ENCODE measurements around the gene FIP1L1.

Gene FIP1L1

DNA sequence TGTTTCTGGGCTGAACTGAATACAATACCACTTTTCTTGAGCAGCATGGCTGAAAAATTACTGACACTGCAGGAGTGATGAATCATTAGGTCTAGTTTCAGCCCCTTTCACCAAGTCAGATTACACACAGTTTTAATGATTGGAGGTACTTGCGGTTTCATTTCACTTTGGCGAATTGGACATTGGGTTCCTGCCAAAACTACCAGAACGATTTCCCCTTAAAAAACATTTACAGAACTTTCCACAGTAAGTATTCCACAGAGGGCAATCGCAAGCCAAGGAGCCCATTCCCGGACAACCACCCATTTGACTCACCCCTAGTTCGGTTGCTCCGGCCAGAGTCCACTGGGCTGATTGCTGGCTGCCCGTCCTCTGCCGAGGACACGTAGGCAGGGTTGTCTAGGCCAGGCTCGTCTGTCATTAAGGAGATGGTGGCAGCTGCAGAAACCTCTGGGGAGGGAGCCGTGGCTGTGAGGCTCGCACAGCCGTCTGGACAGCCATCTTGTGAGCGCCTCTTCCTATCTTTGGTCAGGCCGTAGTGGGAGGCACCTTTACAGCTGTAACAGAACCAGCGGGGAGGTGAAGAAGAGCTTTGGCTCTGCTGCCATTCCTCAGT, 130.3 kb downstream of the FIP1L1 start:
- DNase-seq = no peak

DNA sequence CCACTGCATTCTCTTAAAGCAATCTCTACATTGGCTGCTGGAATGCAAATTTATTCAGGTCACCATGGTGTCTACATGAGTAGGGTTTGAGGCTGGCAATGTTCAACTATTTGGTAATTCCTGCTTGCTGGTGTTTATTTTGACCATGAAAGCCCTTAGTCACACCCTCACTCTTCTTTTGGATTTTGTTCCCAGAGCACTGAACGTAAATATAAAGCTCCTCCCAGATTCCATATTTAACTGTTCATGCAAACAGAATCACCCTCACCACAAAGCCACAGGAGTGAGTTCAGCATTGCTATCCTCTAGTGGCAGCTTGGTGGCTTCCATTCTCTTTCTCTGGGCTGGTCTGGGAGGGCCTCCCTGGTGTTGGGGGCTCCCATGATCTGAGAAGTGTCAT, 131.0 kb downstream of the FIP1L1 start:
- DNase-seq = no peak

DNA sequence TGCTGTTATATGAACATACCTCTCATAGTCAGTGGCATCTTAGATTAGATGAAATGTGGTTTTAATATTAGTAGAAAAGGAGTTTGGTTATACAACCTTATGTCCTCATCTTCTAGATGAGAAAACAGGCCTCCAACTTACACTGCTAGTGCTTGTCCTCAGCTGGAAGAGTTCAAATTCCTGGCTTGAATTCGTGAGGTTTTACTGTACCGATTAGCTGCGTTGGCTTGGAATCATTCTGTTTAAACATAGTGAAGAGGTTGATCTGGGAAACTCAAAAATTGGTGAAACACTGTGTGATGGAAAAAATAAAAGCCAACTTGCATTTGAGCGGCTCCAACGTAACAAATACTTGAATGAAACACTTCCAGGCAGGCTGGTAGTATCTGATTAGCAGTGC, 132.9 kb downstream of the FIP1L1 start:
- DNase-seq = no peak

Measured in stimulated activated CD8-positive, alpha-beta memory T cell treated with anti-CD3 and anti-CD28 coated beads, Interleukin-4, amount 100 ng/mL, for 48 hours (primary cell).